GM18517 (cell line): ENCODE data around the gene DUOXA2.
A peak's percentile ranks its signal among the peaks of the same experiment; 100 is the strongest.

ENCODE experiments used
- ATAC-seq: cut with Tn5 transposase; IDR thresholded peaks from one replicate; pipeline ENCODE4 v1.9.1; 2021; ENCODE audit warnings: mild to moderate bottlenecking, moderate library complexity; ENCODE audit not compliant: unreplicated experiment

DUOXA2 gene

DNA sequence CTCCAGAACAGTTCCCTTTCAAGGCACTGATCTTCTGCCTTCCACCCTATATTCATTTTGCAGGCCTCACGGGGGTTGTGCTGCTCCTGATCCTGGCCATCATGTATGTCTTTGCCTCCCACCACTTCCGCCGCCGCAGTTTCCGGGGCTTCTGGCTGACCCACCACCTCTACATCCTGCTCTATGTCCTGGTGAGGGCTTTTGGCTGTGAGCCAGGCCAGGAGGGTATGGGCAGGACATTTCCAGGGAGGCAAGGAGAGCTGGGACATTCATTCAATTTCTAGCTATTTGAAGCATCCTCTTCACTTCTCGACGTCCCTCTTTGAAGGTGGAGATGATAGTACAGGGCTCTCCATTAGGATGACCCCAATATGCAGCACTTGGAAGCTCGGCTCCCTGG lies 41.6 kb downstream of the DUOXA2 start:
- ATAC-seq, result no peak

DNA sequence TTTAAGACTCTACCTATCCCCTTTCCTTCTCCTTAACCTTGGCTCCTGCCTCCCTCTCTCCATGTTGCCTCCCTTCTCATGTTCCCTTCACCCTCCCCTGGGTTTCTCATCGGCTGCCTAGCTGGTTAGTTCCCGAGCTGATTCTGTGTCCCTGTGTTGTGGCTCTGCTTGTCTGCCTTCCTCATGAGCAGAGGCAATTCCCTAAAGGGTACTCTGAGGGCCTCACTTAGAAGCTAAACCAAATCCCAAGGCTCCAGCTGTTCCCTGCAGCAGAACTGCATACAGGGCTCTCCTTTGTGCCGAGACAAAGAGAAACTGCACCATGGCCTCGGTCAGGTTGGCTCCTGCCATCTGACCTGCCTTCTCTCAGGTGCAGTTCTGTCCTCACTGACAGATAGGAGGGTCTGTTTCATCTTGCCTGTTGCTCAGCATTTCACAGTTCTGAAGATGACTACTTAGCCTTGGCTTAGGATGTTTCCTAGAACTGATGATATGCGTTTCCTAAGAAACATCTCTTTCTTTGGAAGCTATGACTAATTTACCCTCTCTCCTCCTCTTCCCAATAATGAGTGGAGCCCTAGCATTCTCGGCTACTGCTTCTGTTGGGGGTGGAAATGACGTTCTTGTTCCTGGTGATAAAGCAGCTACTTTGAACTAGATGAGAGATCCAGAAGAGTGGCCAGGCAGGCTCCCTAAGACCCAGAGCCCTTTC lies 42.8 kb downstream of the DUOXA2 start:
- ATAC-seq, result no peak

DNA sequence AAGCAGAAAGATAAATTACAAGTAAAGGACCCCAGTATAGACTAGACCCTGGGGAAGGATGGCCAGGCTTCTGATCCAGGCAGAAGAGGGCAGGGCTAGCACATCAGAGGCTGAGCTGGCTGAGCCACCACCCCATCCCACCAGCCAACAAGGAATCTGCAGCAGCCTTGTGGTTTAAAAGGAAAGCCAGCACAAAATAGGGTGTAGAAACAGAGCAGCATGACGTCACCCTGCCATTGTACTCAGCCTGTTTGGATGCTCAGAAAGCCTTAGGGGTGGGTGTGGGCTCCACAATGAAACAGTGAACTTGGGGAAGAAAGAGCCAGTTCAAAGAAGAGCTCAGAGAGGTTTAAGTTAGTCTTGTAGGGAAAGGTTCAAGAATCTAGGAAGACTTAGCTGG lies 43.8 kb downstream of the DUOXA2 start:
- no peak for ATAC-seq

GRCh38 chr15:45161666-45162065 lies 47.5 kb downstream of the DUOXA2 start:
- ATAC-seq, result no peak

GRCh38 chr15:45162771-45163507 lies 48.8 kb downstream of the DUOXA2 start:
- ATAC-seq, result no peak

- ATAC-seq, result no peak
Measured at GRCh38 chr15:45163508-45163856, 49.4 kb downstream of the DUOXA2 start.

- ATAC-seq, result no peak
Measured at GRCh38 chr15:45164914-45165313, 50.8 kb downstream of the DUOXA2 start.

DNA sequence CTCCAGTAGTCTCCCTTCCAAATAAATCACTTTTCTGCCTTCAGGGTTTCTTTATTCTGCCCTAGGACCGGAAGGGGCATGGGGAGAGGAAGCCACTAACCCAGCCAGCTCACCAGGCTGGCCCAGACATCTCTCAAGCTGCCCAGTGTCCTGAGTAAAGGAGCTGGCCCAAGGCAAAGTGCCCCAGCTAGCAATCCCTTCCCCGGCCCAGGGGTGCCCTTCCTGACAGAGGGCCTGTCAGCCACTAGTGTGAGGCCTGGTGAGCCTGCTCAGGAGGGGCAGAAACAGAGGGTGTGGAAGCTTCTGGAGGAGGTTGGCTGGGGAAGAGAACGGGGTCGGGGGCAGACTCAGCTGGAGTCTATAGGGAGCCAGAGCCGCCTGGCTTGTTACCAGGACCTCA lies 51.4 kb downstream of the DUOXA2 start:
- no peak for ATAC-seq

DNA sequence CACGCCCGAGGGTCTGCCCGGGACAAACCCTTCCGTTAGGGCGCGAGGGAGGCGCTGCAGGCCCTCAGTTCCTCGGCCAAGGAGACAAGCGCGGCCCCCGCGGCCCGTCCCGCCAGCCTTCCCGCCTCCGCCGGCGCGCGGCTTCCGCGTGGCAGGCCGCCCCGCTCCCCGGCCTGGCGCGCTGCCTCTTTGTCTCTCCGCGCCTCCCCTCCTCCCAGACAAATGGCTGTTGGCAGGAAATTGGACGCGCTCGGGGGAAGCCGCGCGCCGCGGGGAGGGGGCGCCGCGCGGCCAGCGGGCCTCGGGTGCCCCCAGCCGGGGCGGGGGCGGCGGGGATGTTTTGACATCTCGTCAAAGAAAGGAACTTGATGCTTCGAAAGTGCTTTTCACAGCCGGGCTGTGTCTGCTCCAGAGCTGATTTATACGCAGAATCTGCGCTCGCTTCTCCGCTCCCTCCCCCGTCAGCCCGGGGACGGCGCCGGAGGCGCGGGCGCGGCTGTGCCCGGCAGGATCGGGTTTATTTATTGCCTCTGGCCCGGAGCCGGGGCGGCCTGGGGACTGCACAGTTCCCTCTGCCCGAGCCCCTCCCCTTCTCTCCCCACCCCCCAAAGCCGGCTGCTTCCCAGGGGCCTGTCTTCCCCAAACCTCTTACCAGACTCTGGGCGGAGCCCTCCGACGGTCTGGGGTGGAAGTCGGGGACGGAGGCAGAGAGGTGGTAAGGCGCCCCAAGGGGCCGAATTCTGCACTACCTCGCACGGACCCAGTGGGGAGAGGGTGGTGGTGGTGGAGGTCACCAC lies 52.9 kb downstream of the DUOXA2 start:
- ATAC-seq, result peak; percentile 87

DNA sequence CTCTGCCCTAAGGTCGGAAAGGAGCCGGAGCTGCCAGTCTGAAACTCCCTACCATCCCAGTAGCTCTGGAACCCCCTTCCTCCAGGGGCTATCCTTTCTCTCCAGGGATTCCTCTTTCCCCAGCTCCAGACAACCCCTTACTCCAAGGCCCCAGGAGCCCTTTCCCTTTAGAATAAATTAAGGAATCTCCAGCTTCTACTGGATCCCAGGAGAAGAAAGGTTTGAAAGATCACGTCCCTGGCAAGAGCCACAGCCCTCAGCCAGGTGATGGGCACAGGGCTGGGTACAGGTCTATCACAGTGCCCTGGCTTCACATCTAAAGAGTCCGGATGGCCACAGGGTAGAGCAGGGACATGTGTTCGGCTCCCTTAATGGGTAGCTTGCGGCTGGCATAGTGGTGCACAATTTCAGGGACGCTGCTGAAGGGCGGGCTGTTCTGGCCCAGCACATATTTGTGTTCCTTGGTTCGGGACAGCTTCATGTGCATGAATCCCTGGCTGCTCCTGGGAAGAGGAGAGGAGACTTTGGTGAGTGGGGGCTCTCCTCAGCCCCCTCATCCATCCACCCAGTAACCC lies 53.6 kb downstream of the DUOXA2 start:
- no peak for ATAC-seq
